Activated CD8-positive, alpha-beta memory T cell treated with anti-CD3 and anti-CD28 coated beads for 48 hours (primary cell): ENCODE measurements around the gene KSR1.
"Not testable (repeated sequence)": the region's sequence is repeated elsewhere in the genome, so short reads cannot be mapped to it uniquely, and the experiment has no call there.

Source experiments
- DNase-seq, 3 experiments: peaks; one replicate each; pipeline ENCODE4 v3.0.0-alpha.2; 2020; ENCODE audit warnings: low read depth in 2 of 3, low spot score in 2 of 3

The KSR1 gene

GRCh38 chr17:27455914-27456680 is at the start of gene KSR1:
Gene KSR1 (plus strand): TSS chr17:27456448. CDS start chr17:27456644, 196 bp downstream.
- peak; percentile 58 to 63 (median 59) for DNase-seq

GRCh38 chr17:27407916-27408864 is 48.1 kb upstream of the KSR1 start:
- no peak for DNase-seq

GRCh38 chr17:27408891-27409290 is 47.4 kb upstream of the KSR1 start:
- no peak for DNase-seq

- not testable (repeated sequence) for DNase-seq
Observed at GRCh38 chr17:27412158-27412557, 44.1 kb upstream of the KSR1 start.

- DNase-seq = no peak
Observed at GRCh38 chr17:27413315-27413714, 42.9 kb upstream of the KSR1 start.

- no peak for DNase-seq
Observed at GRCh38 chr17:27413792-27414191, 42.5 kb upstream of the KSR1 start.

GRCh38 chr17:27414271-27414670 is 42.0 kb upstream of the KSR1 start:
- DNase-seq = no peak

- no peak for DNase-seq
Observed at GRCh38 chr17:27414694-27415093, 41.6 kb upstream of the KSR1 start.

- DNase-seq = no peak
Observed at GRCh38 chr17:27415120-27415795, 41.0 kb upstream of the KSR1 start.

GRCh38 chr17:27417596-27418365 is 38.5 kb upstream of the KSR1 start:
- DNase-seq = no peak

- DNase-seq = no peak
Observed at GRCh38 chr17:27418366-27418615, 38.0 kb upstream of the KSR1 start.

- DNase-seq = no peak
Observed at GRCh38 chr17:27419156-27419555, 37.1 kb upstream of the KSR1 start.

- no peak for DNase-seq
Observed at GRCh38 chr17:27420211-27420950, 35.9 kb upstream of the KSR1 start.

- DNase-seq = no peak
Observed at GRCh38 chr17:27421111-27421510, 35.1 kb upstream of the KSR1 start.

- DNase-seq = not testable (repeated sequence)
Observed at GRCh38 chr17:27421626-27422025, 34.6 kb upstream of the KSR1 start.

- no peak for DNase-seq
Observed at GRCh38 chr17:27422601-27423000, 33.6 kb upstream of the KSR1 start.

GRCh38 chr17:27423651-27424050 is 32.6 kb upstream of the KSR1 start:
- no peak for DNase-seq

GRCh38 chr17:27424516-27424915 is 31.7 kb upstream of the KSR1 start:
- DNase-seq = no peak

- DNase-seq = no peak
Observed at GRCh38 chr17:27424941-27425340, 31.3 kb upstream of the KSR1 start.

- not testable (repeated sequence) for DNase-seq
Observed at GRCh38 chr17:27425571-27425970, 30.7 kb upstream of the KSR1 start.
